Measurements from ENCODE around the gene CAPN1.

DNA sequence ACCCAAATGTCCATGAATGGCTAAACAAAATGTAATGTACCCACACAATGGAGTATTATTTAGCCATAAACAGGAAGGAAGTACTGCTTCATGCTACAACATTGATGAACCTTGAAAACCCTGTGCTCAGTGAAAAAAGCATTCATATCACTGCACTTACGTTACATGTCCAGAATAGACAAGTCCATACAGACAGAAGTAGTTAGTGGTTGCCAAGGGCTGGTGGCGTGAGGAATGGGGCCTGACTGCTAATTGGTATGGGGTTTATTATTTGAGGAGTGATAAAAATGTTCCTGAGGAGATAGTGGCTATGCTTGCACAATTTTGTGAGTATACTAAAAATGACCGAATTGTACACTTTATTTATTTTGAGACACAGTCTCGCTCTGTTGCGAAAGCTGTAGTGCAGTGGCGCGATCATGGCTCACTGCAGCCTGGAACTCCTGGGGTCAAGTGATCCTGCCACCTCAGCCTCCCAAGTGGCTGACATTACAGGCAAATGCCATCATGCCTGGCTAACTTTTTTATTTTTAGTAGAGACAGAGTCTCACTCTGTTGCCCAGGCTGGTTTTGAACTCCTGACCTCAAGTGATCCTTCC, 39.7 kb upstream of the CAPN1 start:
- TF ChIP-seq, protein P1, sequence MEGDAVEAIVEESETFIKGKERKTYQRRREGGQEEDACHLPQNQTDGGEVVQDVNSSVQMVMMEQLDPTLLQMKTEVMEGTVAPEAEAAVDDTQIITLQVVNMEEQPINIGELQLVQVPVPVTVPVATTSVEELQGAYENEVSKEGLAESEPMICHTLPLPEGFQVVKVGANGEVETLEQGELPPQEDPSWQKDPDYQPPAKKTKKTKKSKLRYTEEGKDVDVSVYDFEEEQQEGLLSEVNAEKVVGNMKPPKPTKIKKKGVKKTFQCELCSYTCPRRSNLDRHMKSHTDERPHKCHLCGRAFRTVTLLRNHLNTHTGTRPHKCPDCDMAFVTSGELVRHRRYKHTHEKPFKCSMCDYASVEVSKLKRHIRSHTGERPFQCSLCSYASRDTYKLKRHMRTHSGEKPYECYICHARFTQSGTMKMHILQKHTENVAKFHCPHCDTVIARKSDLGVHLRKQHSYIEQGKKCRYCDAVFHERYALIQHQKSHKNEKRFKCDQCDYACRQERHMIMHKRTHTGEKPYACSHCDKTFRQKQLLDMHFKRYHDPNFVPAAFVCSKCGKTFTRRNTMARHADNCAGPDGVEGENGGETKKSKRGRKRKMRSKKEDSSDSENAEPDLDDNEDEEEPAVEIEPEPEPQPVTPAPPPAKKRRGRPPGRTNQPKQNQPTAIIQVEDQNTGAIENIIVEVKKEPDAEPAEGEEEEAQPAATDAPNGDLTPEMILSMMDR (IDR thresholded peaks at IDR 0.05; ENCODE audit: insufficient read depth, low read length), result no peak
- TF ChIP-seq GABPA (IDR thresholded peaks at IDR 0.05; ENCODE audit: low read depth), result no peak
- TF ChIP-seq POLR2AphosphoS5 (IDR thresholded peaks at IDR 0.05; ENCODE audit: low read depth), result no peak
- TF ChIP-seq, protein P2, sequence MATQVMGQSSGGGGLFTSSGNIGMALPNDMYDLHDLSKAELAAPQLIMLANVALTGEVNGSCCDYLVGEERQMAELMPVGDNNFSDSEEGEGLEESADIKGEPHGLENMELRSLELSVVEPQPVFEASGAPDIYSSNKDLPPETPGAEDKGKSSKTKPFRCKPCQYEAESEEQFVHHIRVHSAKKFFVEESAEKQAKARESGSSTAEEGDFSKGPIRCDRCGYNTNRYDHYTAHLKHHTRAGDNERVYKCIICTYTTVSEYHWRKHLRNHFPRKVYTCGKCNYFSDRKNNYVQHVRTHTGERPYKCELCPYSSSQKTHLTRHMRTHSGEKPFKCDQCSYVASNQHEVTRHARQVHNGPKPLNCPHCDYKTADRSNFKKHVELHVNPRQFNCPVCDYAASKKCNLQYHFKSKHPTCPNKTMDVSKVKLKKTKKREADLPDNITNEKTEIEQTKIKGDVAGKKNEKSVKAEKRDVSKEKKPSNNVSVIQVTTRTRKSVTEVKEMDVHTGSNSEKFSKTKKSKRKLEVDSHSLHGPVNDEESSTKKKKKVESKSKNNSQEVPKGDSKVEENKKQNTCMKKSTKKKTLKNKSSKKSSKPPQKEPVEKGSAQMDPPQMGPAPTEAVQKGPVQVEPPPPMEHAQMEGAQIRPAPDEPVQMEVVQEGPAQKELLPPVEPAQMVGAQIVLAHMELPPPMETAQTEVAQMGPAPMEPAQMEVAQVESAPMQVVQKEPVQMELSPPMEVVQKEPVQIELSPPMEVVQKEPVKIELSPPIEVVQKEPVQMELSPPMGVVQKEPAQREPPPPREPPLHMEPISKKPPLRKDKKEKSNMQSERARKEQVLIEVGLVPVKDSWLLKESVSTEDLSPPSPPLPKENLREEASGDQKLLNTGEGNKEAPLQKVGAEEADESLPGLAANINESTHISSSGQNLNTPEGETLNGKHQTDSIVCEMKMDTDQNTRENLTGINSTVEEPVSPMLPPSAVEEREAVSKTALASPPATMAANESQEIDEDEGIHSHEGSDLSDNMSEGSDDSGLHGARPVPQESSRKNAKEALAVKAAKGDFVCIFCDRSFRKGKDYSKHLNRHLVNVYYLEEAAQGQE (IDR thresholded peaks at IDR 0.05; ENCODE audit: insufficient replicate concordance, low read depth), result no peak
- no peak for TF ChIP-seq SPI1 (IDR thresholded peaks at IDR 0.05; ENCODE audit: borderline replicate concordance, low read depth)
